HG03457 (cell line): Measurements from ENCODE around the gene PTPN9.
"Not testable (repeated sequence)": the region's sequence is repeated elsewhere in the genome, so short reads cannot be mapped to it uniquely, and the experiment has no call there.

Experiments used
- ATAC-seq: cut with Tn5 transposase; IDR thresholded peaks from one replicate; pipeline ENCODE4 v1.9.1; 2021; ENCODE audit warnings: moderate number of reproducible peaks; ENCODE audit not compliant: unreplicated experiment

Gene PTPN9

DNA sequence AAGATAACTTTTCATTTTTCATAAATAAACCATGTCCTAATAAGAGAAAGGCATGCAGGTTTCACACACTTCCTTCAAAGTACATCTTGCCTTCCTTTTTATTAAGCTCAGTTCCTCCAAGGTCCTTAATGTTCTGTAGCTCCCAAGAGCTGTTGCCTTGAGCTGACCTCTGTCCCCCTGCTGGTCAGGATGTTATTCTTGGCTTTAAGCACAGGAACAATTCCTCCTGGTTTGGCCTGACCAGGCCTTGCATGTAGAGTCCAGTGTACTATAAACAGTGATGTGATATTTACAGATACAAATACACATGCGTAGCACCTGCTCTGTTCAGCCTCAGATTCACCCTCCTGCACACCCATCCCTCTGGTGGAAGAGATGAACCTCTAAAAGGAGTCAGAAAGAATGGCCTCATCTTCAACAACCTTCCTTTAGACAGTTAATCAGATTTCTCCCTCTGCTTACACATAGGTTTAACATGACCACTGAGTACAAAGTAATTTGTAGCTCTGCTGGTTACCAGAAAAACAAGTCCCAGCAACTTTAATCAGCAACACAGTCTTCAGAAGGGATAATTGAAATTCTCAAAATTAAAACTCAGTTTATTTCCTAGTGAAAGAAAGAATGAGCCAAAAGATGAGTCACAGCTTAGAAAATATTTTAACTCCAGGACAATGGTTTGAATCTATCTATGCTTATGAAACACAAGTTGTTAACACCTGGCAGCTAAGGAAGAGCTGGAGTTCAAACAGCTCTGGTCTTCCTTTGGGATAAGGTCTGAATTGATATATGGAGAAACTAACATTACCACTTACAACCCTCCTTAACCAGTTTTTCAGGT lies 46.5 kb downstream of the PTPN9 start:
- no peak for ATAC-seq

DNA sequence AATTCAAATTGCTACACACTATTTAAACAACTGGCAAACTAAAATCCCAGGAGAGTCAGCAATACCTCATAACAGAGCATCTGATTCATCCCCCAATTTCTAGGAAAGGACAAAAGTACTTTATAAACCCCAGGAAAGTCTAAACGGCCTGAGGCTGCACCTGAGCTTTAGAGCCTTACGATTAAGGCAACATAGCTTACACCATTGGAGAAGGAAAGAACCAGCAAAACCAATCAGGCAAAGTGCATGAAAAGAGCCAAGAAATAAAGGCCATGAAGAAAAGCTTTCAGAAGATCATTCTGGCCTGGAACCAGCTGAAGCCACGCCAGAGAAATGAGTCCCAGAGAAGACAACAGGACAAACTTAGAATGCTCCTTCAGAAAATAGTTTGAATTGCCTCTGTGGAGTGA lies 48.1 kb downstream of the PTPN9 start:
- no peak for ATAC-seq

DNA sequence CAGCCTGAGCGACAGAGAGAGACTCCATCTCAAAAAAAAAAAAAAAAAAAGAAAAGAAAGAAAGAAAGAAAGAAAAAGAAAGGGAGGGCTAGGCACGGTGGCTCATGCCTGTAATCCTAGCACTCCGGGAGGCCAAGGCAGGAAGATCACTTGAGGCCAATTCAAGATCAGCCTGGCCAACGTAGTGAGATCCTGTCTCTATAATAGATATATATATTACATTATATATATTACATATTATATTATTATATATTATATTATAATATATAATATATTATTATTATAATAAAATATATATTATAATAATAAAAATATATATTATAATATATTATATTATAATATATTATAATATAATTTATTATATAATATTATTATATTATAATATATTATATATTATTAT lies 48.9 kb downstream of the PTPN9 start:
- ATAC-seq, result no peak

DNA sequence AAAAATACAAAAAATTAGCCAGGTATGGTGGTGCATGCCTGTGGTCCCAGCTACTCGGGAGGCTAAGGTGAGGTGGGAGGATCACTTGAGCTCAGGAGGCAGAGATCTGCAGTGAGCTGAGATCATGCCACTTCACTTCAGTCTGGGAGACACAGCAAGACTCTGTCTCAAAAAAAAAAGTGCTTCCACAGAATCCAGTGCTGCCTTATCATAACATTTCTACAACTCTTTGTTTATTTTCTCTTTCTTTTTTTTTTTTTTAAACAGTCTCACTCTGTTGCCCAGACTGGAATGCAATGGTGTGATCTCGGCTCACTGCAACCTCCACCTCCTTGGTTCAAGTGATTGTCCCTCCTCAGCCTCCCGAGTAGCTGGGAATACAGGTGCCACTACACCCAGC lies 53.4 kb downstream of the PTPN9 start:
- not testable (repeated sequence) for ATAC-seq

DNA sequence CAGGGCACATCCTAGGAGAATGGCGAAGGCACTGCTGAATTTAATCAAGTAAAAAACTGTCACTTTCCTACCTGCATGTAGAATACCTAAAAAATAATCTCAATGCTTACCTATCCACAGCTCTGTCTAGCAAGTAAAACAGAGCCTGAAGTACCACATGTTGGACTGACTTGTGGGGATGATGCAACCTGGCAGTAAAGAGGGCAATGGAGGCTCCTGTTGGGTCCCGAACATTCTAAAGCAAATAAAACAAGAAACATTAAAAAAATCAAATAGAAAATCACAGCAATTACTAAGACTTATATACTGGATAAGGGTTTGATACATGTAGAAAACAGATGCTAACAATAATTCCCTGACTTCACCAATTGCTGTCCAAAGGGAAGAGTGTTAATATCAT lies 56.1 kb downstream of the PTPN9 start:
- ATAC-seq, result no peak

DNA sequence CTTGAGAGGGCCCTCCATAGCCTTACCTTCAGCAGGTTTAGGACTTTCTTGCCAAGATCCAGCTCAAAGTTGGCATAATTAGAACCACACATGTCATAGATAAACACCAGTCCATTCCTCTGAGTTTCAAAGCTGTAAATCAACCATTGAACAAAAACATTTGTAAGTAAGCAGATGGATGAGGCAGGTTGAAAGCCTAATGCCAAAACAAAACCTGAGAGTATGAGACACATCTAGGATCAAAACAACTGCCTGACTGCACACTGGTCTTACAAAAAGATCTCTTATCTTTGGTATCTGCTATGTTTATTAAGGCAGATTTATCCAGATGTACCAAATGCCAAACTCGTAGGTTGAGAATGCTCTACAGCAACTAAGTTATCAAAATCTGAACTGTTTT lies 61.9 kb downstream of the PTPN9 start:
- no peak for ATAC-seq

DNA sequence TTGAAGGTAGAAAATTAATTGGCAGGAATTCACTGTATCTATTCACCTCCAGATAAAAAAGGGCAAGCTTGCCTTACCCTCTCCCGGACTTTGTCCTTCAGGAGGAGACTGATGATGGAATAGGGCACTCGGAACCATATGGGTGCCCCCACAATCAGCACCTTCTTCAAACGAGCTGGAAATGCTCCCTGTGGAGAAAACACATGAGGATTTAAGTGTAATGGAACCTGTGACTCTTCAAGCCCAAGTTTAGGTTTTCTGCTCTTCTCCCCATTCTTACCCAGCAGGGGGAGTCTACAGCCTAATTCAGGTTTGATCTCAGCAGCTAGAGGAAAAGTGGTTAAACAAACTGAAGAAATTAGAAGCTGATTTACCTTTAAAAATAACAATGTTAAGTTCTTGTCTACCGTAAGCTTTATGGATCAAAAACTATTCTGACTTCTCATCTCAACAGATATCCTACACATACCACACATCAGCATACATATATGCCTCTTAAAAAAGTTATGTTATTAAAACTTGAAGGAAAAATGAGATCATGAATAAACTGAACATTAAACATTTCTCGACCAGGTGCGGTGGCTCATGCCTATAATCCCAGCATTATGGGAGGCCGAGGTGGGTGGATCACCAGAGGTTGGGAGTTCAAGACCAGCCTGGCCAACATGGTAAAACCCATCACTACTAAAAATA lies 70.1 kb downstream of the PTPN9 start:
- no peak for ATAC-seq

DNA sequence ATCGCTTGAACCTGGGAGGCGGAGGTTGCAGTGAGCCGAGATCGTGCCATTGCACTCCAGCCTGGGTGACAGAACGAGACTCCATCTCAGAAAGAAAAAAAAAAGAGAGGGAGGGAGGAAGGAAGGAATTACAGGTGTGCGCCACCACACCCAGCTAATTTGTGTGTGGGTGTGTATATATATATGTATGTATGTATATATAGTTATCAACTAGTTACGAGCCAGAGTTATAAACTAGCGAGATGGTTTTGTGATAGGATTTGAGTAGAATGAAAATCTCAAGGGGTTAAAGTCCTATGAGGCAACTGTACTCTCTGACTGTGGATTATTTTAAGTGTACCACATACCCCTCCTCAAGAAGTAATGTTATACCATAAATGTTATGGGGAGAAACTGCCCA lies 76.8 kb downstream of the PTPN9 start:
- no peak for ATAC-seq

DNA sequence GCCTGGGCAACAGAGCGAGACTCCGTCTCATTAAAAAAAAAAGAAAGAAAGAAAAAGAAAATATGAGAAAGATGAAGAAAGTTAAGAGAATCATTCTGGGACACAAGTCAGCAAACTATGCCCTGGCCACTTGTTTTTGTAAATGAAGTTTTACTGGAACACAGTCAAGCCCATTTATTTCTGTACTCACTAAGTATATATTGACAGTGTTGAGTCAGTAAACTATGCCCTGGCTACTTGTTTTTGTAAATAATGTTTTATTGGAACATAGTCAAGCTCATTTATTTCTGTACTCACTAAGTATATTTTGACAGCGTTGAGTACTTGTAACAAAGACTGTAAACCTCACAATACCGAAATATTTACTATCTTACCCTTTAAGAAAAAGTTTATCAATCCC lies 85.4 kb downstream of the PTPN9 start:
- ATAC-seq, result no peak

DNA sequence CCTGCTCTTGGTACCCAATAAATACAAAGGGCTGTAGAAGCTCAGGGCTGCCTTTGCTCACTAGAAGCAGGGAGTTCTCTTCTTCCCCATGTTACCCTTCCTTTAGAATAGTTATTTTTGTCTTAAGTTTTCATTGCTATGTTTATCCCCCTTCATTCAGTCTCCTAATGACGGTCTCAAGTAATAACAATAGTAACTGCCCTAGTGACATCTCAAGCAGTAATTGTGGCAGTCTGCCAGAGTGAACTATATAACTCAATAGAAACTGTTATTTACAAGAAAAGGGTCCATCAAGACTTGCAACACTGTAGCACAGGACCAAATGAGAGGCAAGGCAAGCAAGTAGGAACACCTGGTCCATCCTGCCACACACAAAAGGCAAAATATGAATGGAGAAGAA lies 95.2 kb downstream of the PTPN9 start:
- ATAC-seq, result no peak

DNA sequence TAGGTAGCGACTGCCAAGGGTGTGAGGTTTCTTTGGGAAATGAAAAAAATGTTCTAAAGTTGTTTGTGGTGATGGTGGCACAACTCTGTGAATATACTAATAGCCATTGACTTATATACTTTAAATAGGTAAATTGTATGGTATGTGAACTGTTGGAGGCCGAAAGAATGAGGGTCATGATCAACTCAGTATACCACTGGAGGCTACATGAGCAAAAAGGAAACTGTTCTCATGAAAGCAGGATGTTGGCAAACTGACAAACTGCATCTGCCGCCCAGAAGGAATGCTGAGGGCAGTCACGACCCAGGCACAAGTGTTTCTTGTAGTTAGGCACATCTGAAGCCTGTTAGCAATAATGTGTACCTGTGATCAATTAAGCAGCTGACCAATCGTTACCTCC lies 95.6 kb downstream of the PTPN9 start:
- not testable (repeated sequence) for ATAC-seq

DNA sequence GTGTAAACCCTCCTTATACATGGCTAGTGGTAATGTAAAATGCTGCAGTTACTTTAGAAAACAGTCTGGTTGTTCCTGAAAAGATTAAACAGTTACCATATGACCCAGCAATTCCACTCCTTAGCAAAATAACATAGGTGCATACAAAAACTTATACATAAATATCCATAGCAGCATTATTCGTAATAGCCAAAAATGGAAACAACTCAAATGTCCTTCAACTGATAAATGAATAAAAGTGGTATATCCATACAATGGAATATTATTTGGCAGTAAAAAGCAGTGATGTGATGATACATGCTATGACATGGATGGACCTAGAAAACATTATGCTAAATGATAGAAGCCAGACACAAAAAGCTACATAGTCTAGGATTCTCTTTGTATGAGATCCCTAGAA lies 96.0 kb downstream of the PTPN9 start:
- no peak for ATAC-seq

DNA sequence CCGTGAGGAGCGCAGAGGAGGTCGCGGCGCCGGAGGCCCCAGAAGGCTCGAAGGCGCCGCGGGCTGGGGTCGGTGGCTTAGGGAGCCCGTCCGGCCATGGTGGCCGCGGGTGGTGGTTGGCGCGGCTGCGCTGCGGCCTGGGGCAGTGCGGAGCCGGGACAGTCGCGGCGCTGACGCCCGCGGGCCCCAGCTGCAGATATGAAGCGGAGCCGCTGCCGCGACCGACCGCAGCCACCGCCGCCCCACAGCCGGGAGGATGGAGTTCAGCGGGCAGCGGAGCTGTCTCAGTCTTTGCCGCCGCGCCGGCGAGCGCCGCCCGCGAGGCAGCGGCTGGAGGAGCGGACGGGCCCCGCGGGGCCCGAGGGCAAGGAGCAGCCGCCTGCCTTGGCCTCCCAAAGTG lies 98.7 kb downstream of the PTPN9 start:
- ATAC-seq, result not testable (repeated sequence)

DNA sequence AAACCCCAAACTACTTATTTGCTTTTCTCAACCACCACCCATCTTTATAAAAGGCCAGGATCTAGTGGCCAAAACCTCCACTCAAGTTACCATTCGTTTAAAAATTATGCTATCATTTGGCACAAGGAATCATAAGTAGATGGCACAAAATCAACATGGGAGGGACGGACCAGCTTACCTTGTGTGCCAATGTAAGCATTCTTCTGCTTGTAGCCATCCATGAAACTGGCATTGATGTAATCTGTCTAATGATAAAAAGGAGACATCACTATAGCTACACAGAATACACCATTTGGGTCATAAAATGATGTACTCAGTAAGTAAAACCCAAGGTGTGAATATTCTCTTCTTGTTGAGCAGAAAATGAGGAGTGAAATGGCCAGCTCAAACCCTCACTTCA lies 99.4 kb downstream of the PTPN9 start:
- ATAC-seq, result no peak

DNA sequence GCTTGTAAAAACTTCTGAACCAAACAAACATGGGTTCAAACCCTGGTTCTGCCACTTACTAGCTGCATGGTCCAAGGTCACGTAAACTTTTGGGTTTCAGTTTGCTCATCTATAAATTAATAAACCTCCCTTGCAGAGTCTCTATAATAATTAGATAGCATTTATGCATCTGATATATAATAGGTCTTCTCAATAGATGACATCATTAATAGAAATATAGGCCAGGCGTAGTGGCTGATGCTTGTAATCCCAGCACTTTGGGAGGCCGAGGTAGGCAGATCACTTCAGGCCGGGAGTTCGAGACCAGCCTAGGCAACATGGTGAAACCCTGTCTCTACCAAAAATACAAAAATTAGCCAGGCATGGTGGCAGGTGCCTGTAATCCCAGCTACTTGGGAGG lies 102.0 kb downstream of the PTPN9 start:
- not testable (repeated sequence) for ATAC-seq

DNA sequence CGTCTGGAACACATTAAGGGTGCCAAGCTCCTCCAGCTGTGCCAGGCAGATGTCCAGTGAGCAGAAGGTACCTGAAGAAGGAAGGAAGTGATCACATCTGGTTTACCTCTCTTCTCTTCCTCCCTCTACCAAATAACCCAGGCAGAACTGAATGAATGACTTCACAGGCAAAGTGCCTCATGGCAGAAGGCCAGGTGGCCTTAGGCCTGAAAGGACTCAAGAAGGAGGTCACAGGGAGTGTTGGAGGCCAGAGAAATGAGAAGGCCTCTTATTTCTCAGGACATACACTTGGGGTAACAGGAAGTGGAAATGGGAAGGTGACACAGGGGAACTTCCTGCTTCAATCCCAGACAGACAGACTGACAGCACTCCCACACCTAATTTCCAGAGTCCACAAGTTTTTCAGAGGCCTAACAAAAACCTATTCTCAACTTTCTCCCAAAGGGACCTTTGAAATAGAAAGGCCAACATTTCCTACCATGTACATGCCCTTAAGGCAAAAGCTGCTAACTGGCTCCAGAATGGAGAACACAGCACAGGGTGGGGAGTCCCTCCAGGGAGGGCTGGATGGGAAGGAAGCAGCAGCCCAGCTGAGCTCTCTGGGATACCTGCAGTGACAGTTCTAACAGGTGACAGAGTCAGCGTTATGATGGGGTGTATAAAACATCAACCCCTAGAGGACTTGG lies 110.1 kb downstream of the PTPN9 start:
- no peak for ATAC-seq

DNA sequence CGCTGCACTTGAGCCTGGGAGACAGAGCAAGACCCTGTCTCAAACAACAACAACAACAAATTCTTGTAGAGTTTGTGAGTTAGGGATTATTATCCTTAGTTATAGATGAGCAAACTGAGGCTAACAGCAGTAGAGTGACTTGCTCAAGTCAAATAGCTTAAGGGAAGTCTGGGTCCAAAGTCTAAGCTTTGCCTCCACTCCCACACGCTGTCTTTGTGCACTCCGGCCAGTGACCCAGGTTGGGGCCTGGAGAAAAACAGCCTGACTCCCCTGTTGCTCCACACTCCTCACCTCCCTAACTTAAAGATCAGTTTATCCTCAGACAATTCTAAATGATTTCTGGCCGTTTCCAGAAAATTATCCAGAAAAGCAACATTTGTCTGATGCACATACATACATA lies 118.5 kb downstream of the PTPN9 start:
- ATAC-seq, result no peak

DNA sequence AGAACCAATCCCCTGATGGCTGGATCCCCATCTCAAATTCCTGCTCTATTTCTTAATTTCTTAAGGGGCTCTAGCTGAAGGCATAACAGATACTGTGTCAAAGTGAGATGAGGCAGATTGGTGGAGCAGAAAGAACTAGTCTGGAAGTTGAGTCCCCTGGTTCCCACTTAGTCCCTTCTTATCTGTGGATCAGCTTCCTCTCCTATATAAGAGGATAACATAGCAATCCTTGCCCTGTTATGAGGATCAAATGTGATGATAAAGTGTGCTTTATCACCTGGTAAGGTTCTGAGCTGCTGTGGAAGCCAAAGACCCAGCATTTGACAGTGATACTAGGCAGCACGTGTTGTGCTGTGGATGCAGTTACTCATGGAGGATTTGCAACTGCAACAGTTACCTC lies 119.5 kb downstream of the PTPN9 start:
- ATAC-seq, result no peak

DNA sequence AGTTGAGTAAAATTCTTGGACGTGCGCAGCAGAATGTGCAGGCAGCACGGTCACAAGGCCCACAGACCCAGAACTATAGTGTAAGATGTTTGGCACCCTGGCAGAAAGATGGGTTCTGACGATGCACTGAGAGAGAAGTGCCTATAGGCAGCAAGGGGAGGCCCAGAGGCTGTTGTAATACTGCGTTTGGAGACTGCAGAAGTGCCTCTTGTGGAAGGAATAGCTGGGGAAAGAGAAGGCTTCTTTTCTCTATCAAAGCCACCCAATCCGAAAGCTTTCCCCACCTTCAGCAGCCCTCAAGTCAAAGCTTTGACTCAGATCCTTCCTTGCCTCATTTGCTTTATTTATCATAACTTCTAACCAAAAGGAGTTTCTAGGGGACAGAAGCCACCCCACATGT lies 122.4 kb downstream of the PTPN9 start:
- no peak for ATAC-seq

DNA sequence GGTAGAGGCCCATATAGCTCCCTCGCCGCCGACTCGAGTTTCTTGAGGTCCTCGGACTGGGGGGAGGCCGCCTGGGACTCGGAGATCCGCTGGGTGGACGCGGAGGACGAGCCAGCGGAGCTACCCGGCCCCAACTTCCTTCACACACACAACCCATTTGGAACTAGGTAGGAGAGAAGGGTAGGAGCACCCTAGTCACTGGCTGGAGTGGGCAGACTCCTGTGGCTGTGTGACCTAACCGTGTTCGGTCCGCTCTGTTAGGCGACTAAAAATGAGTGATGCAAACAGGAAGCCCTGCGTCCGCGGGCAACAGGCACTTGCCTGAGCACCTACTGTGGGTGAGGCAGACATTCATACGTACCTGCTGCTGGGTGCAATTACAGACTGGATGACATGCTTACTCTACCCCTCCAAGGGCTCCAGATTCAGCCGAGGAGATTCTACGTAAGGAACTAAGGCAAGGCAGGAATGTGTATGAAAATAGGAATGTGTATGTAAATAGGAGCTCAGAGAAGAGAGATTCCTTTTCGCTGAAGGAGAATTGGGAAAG lies 123.1 kb downstream of the PTPN9 start:
- ATAC-seq, result no peak

DNA sequence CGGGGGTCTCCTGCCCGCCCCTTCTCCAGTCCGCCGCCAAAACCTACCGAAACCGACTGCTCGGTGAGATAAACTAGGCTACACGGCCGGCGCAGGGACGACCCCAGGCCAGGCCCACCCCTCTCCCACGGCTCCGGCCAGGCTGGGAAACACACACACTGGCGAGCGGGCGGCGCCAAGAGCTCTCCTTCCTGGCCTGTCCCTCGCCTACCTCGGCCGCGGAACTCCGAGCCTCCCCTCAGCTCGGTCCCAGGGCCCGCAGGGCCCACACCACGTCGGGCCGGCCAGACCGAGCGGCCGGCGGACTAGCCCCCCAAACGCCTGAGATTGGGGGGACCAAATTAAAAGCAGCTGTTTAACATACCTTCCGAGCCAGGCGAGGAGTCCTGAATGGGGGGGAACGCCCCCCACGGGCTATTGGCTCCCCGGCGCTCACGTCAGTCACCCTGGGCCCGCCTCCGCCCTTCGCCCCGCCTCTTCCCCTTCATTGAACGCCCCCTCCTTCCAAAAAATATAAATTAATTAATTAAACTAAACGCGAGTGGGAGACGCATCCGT lies 123.6 kb downstream of the PTPN9 start:
- ATAC-seq, result no peak
